Caco-2 (cell line): ENCODE results near the gene RASSF3. TPM values are rescaled to one million over a fixed set of nuclear protein-coding genes. Genes with fewer than 3 reads are reported as not detected.

Source experiments
- BruUV-seq: library from RNA; stranded (reverse); fragments of 400-500 nt; replicated peaks from 2 replicates; lab custom pipeline; 2021; lab: Mats Ljungman, UMichigan
- CTCF ChIA-PET: fragments of 300-600 bp; sonication (Branson Sonifier 250); formaldehyde crosslinking; loops from one replicate; lab custom pipeline; 2022; ENCODE audit warnings: antibody characterized with exemption; lab: Charles Lee
- POLR2A ChIA-PET: fragments of 300-600 bp; sonication (Branson Sonifier 250); formaldehyde crosslinking; loops from one replicate; lab custom pipeline; 2022; ENCODE audit warnings: antibody characterized with exemption; lab: Charles Lee
- DNase-seq, 2 experiments: peaks; one replicate each; pipeline versions ENCODE4 v3.0.0 to v3.0.0-alpha.2; 2020 to 2022
- H3K27me3 ChIP-seq: replicated peaks from 2 replicates; pipeline ENCODE4 v1.6.0; 2011; ENCODE audit warnings: low read length; ENCODE audit not compliant: control insufficient read depth, insufficient read depth
- H3K36me3 ChIP-seq: 2 replicates; pipeline ENCODE4 v1.5.1; 2011; ENCODE audit warnings: low read length; ENCODE audit not compliant: control insufficient read depth, insufficient read depth
- H3K4me1 ChIP-seq: fragments of 250-450 bp; sonication (Bioruptor Pico); 2 replicates; pipeline ENCODE4 v1.5.1; 2020; ENCODE audit warnings: mild to moderate bottlenecking
- H3K4me3 ChIP-seq: 2 replicates; pipeline ENCODE4 v1.5.1; 2011; ENCODE audit warnings: low read depth, mild to moderate bottlenecking, control low read depth, low read length
- H3K9me3 ChIP-seq: fragments of 250-450 bp; sonication (Bioruptor Pico); 2 replicates; pipeline ENCODE4 v1.5.1; 2020; ENCODE audit warnings: mild to moderate bottlenecking, moderate library complexity
- H3K27ac Mint-ChIP-seq: one replicate; pipeline ENCODE4 v1.8.0; 2022; ENCODE audit warnings: mixed read lengths; ENCODE audit not compliant: unreplicated experiment
- H3K27me3 Mint-ChIP-seq: one replicate; pipeline ENCODE4 v1.8.0; 2022; ENCODE audit warnings: mixed read lengths; ENCODE audit not compliant: insufficient read depth, unreplicated experiment
- H3K36me3 Mint-ChIP-seq: one replicate; pipeline ENCODE4 v1.8.0; 2022; ENCODE audit warnings: mild to moderate bottlenecking, mixed read lengths; ENCODE audit not compliant: insufficient read depth, unreplicated experiment
- H3K4me1 Mint-ChIP-seq: one replicate; pipeline ENCODE4 v1.8.0; 2022; ENCODE audit warnings: low read depth, mixed read lengths; ENCODE audit not compliant: unreplicated experiment
- H3K4me3 Mint-ChIP-seq: one replicate; pipeline ENCODE4 v1.8.0; 2022; ENCODE audit warnings: mild to moderate bottlenecking, moderate library complexity, mixed read lengths; ENCODE audit not compliant: unreplicated experiment
- H3K9me3 Mint-ChIP-seq: one replicate; pipeline ENCODE4 v1.8.0; 2022; ENCODE audit warnings: mixed read lengths; ENCODE audit not compliant: unreplicated experiment
- intact Hi-C: fragments of 100-400 bp; cut with micrococcal nuclease; formaldehyde crosslinking; loops from one replicate; pipeline ENCODE4 v1.10.0; 2022; ENCODE audit not compliant: unreplicated experiment
- total RNA-seq: library from RNA; stranded (reverse); gene quantifications from 2 replicates; pipeline ENCODE4 v1.2.3, GENCODE V29; 2022
- TF ChIP-seq, protein P1 (sequence below), 2 experiments: fragments of 200-600 bp in 1 of 2; IDR thresholded peaks; 1 replicate in 1 of 2; 2 replicates in 1 of 2; pipeline versions ENCODE4 v1.5.1 to v1.8.0; 2011 to 2022; ENCODE audit warnings: antibody characterized with exemption in 1 of 2, control low read depth in 1 of 2, inconsistent platforms in 1 of 2, low read depth in 1 of 2, low read length in 1 of 2, mild to moderate bottlenecking in 1 of 2, moderate library complexity in 1 of 2; ENCODE audit not compliant: insufficient read depth in 1 of 2, severe bottlenecking in 1 of 2, unreplicated experiment in 1 of 2

The RASSF3 gene
- total RNA-seq, 1 experiment from 2014 or later, result 25.7 TPM

DNA sequence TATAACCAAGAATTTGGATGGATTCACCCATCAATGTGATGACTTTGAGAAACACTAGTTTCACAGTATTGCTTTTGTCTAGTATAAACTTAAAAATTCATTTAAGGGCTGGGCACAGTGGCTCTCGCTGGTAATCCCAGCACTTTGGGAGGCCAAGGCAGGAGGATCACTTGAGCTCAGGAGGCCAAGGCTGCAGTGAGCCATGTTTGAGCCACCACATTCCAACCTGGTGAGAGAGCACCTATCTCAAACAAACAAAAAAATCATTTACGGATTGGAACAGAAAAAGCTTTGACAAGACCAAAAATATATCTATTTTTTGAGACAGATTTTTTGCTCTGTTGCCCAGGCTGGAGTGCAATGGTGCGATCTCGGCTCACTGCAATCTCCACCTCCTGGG, 121.4 kb downstream of the RASSF3 start:
- H3K9me3 Mint-ChIP-seq, result no peaks in the 10 kb centered on the region
- TF ChIP-seq, protein P1, sequence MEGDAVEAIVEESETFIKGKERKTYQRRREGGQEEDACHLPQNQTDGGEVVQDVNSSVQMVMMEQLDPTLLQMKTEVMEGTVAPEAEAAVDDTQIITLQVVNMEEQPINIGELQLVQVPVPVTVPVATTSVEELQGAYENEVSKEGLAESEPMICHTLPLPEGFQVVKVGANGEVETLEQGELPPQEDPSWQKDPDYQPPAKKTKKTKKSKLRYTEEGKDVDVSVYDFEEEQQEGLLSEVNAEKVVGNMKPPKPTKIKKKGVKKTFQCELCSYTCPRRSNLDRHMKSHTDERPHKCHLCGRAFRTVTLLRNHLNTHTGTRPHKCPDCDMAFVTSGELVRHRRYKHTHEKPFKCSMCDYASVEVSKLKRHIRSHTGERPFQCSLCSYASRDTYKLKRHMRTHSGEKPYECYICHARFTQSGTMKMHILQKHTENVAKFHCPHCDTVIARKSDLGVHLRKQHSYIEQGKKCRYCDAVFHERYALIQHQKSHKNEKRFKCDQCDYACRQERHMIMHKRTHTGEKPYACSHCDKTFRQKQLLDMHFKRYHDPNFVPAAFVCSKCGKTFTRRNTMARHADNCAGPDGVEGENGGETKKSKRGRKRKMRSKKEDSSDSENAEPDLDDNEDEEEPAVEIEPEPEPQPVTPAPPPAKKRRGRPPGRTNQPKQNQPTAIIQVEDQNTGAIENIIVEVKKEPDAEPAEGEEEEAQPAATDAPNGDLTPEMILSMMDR (IDR thresholded peaks at IDR 0.05; ENCODE audit: insufficient read depth in 1 of 2, low read depth in 1 of 2, low read length in 1 of 2, severe bottlenecking in 1 of 2, unreplicated experiment in 1 of 2), result no peak
- CTCF ChIA-PET, result no interaction called here
- POLR2A ChIA-PET, result no interaction called here
- intact Hi-C loops, result no loop called here
- Histone ChIP-seq H3K36me3 (peaks cover under 1% of the 10 kb centered on the region; the same call in 1 of the 2 replicates), H3K4me1 (no peaks in the 10 kb centered on the region), H3K4me3 (no peak overlapping the region), H3K27me3 (no peaks in the 10 kb centered on the region), H3K9me3 (no peaks in the 10 kb centered on the region)
- H3K4me1 Mint-ChIP-seq, result no peaks in the 10 kb centered on the region
- no peak for DNase-seq
- H3K27ac Mint-ChIP-seq, result no peak overlapping the region
- no TSS peak for BruUV-seq
- H3K4me3 Mint-ChIP-seq, result no peak overlapping the region
- peaks cover 24% of the 10 kb centered on the region for H3K36me3 Mint-ChIP-seq
- no peaks in the 10 kb centered on the region for H3K27me3 Mint-ChIP-seq

DNA sequence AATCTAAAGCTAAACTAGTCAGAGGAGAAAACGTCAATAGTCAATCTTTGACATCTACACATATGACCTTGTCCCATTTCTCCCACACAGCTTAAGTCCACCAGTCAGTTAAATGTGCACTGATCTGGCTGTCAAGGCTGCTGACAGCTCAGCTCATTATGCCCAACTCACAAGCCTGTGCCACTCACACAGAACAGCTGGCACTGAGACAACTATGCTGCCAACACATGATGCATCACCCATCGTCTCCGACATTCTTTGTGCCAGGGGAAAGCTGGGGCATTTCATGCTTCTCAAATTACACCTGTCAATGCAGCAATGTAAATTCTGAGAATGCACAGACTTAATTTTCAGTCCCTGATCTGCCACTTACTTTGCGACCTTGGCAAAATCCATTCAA, 123.6 kb downstream of the RASSF3 start:
- ChIA-PET CTCF (no interaction called here), POLR2A (interaction anchor here (0.6 kb wide), 1 partner anchor 1687 kb away, joined by 3 read pairs; no protein-coding TSS in a partner anchor)
- no peak overlapping the region for H3K27ac Mint-ChIP-seq
- BruUV-seq, result no TSS peak
- H3K36me3 ChIP-seq, result peaks cover 2% of the 10 kb centered on the region; the same call in 1 of the 2 replicates
- H3K4me1 ChIP-seq, result no peaks in the 10 kb centered on the region
- H3K9me3 ChIP-seq, result no peaks in the 10 kb centered on the region
- TF ChIP-seq, protein P1 (IDR thresholded peaks at IDR 0.05; ENCODE audit: insufficient read depth in 1 of 2, low read depth in 1 of 2, low read length in 1 of 2, severe bottlenecking in 1 of 2, unreplicated experiment in 1 of 2), result no peak
- peaks cover 33% of the 10 kb centered on the region for H3K36me3 Mint-ChIP-seq
- intact Hi-C loops, result no loop called here
- no peaks in the 10 kb centered on the region for H3K27me3 Mint-ChIP-seq
- H3K9me3 Mint-ChIP-seq, result no peaks in the 10 kb centered on the region
- H3K27me3 ChIP-seq, result no peaks in the 10 kb centered on the region
- DNase-seq, result no peak
- no peaks in the 10 kb centered on the region for H3K4me1 Mint-ChIP-seq
- H3K4me3 Mint-ChIP-seq, result no peak overlapping the region
- H3K4me3 ChIP-seq, result no peak overlapping the region

DNA sequence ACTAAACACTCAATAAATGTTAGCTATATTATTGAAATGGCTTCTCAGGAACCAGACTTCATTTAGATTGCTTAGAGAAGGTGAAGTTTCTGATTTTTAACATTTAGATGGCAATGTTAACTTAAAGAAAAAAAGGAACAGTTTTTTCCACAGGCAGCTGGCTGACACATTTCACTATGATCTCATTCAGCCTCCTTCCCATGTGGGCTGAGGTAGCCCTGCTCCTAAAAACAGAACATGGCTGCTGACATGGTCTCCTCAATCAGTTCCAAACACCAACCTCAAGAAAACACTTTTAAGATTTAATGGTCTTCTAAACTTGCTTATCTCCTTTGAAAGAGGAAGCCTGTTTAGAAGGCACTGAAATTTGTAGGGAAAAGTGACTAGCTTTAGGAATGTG, 125.1 kb downstream of the RASSF3 start:
- Histone ChIP-seq H3K9me3 (no peaks in the 10 kb centered on the region), H3K27me3 (no peaks in the 10 kb centered on the region), H3K4me1 (no peaks in the 10 kb centered on the region), H3K36me3 (peaks cover 2% of the 10 kb centered on the region; the same call in 1 of the 2 replicates), H3K4me3 (no peak overlapping the region)
- BruUV-seq, result no TSS peak
- ChIA-PET CTCF (no interaction called here), POLR2A (no interaction called here)
- no peak for DNase-seq
- Mint-ChIP-seq H3K36me3 (peaks cover 43% of the 10 kb centered on the region), H3K27ac (no peak overlapping the region), H3K9me3 (no peaks in the 10 kb centered on the region), H3K4me3 (no peak overlapping the region), H3K27me3 (no peaks in the 10 kb centered on the region), H3K4me1 (no peaks in the 10 kb centered on the region)
- TF ChIP-seq, protein P1 (IDR thresholded peaks at IDR 0.05; ENCODE audit: insufficient read depth in 1 of 2, low read depth in 1 of 2, low read length in 1 of 2, severe bottlenecking in 1 of 2, unreplicated experiment in 1 of 2), result no peak
- intact Hi-C loops, result no loop called here
